GM13976 (cell line): ENCODE results near the gene ZNF710.

ENCODE experiments used
- DNase-seq: peaks from one replicate; pipeline ENCODE4 v3.0.0; 2012; ENCODE audit warnings: low spot score
- CTCF ChIP-seq: IDR thresholded peaks from 2 replicates; pipeline ENCODE4 v1.5.1; 2012; ENCODE audit warnings: borderline replicate concordance, mild to moderate bottlenecking; ENCODE audit not compliant: insufficient read depth; ENCODE audit errors: extremely low read depth, missing control alignments, control extremely low read depth
- in situ Hi-C: fragments of 300-500 bp; cut with MboI; formaldehyde crosslinking; loops from one replicate; pipeline ENCODE4 v1.12.0; 2022; ENCODE audit warnings: low sequenced_read_pairs, mixed read lengths, inconsistent platforms; ENCODE audit not compliant: unreplicated experiment

The ZNF710 gene

GRCh38 chr15:90074023-90074422, 72.9 kb downstream of the ZNF710 start:
- in situ Hi-C loops = loop anchor here (5.0 to 10.0 kb wide), 2 partner anchors 177 to 319 kb away; partner anchors contain the start of gene MESP1
- no peak for DNase-seq
- no peak for TF ChIP-seq CTCF

GRCh38 chr15:90074916-90075315, 73.8 kb downstream of the ZNF710 start:
- DNase-seq = no peak
- TF ChIP-seq CTCF = no peak
- in situ Hi-C loops = loop anchor here (5.0 to 10.0 kb wide), 2 partner anchors 178 to 320 kb away; partner anchors contain the start of gene MESP1

GRCh38 chr15:90075420-90076289, 74.5 kb downstream of the ZNF710 start:
- in situ Hi-C loops = loop anchor here (10.0 kb wide), 1 partner anchor 321 kb away; the partner anchor contains the start of gene MESP1
- no peak for TF ChIP-seq CTCF
- DNase-seq = no peak

- DNase-seq = no peak
- in situ Hi-C loops = loop anchor here (10.0 kb wide), 1 partner anchor 322 kb away; the partner anchor contains the start of gene MESP1
- TF ChIP-seq CTCF = no peak
Observed at GRCh38 chr15:90076716-90077115, 75.6 kb downstream of the ZNF710 start.

GRCh38 chr15:90078965-90079364, 77.8 kb downstream of the ZNF710 start:
- DNase-seq = no peak
- in situ Hi-C loops = loop anchor here (10.0 kb wide), 1 partner anchor 324 kb away; the partner anchor contains the start of gene MESP1
- TF ChIP-seq CTCF = no peak

- TF ChIP-seq CTCF = no peak
- DNase-seq = no peak
- in situ Hi-C loops = loop anchor here (10.0 kb wide), 1 partner anchor 325 kb away; the partner anchor contains the start of gene MESP1
Observed at GRCh38 chr15:90079619-90080457, 78.7 kb downstream of the ZNF710 start.
